Measurements from ENCODE around the gene ZNHIT2. TPM values are rescaled to one million over a fixed set of nuclear protein-coding genes. Genes with fewer than 3 reads are reported as not detected.
A peak's percentile ranks its signal among the peaks of the same experiment; 100 is the strongest.

ZNHIT2 gene
- total and polyA plus RNA-seq, 2 of the 13 experiments (the other 11 are each of a cell fraction or from before 2014, with no cell fraction given), result 1.1 to 6.5 TPM

DNA sequence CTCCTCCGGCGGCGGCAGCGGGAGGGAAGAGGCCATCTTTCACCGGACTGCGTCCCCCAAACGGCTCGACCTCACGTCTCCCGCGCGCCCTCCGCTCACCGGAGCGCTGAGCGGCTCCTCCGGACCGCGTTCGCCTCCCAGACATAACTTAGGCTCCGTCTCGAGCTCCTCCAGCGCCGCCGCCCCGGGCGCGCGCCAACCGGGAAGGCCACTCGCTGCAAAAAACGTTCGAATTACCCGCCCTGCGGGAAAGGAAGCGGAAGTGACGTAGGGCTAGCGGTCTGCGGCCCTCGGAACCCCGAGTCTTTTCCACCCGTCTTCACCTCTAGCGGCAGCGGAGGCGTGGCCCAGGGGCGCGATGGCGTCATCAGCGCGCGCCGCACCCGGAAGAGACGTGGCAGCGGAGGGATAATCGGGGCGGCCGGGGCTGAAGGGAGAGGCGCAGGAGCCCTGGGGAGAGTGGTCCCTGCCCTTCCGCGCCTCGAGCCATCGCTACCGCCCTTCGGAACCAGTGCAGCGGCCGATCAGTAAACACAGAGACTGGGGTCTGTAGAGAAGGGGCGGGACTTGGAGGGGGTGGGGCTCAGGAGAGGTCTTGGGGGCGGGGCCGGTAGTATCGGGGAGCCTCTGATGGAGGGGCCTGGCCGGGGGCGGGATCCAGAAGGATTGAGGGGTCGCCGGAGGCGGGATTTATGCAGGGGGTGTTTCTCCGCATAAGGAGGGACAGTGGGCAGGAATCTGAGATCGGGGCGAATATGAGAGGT, 33.5 kb downstream of the ZNHIT2 start, which contains the start of the genes CDCA5 and ZFPL1 (continued):
- TF ChIP-seq JUN (CRISPR knock-in tag; IDR thresholded peaks at IDR 0.05), result no peak
- no peak; the same call in 1 of the 2 replicates for TF ChIP-seq ZSCAN25 (CRISPR knock-in tag; IDR thresholded peaks at IDR 0.05)
- no peak for TF ChIP-seq TCF7L2 (IDR thresholded peaks at IDR 0.05; ENCODE audit: low read depth, low read length)
- TF ChIP-seq ERF (CRISPR knock-in tag; IDR thresholded peaks at IDR 0.05), result peak; percentile 59; the same call in 1 of the 2 replicates
- TF ChIP-seq ZFP36 (IDR thresholded peaks at IDR 0.05; ENCODE audit: borderline replicate concordance, low read depth, low read length, partially characterized antibody), result no peak
- peak; percentile 68 for TF ChIP-seq NFYC (CRISPR knock-in tag; IDR thresholded peaks at IDR 0.05)
- TF ChIP-seq ZBTB38 (CRISPR knock-in tag; IDR thresholded peaks at IDR 0.05), result peak; percentile 71; the same call in 1 of the 2 replicates
- TF ChIP-seq GFI1 (CRISPR knock-in tag; IDR thresholded peaks at IDR 0.05; ENCODE audit: borderline replicate concordance), result no peak; the same call in 1 of the 2 replicates
- TF ChIP-seq ZNF556 (CRISPR knock-in tag; IDR thresholded peaks at IDR 0.05; ENCODE audit: borderline replicate concordance), result peak; percentile 87; the same call in 1 of the 2 replicates
- no peak for TF ChIP-seq ZNF441 (CRISPR knock-in tag; IDR thresholded peaks at IDR 0.05; ENCODE audit: borderline replicate concordance)
- TF ChIP-seq, protein P1, sequence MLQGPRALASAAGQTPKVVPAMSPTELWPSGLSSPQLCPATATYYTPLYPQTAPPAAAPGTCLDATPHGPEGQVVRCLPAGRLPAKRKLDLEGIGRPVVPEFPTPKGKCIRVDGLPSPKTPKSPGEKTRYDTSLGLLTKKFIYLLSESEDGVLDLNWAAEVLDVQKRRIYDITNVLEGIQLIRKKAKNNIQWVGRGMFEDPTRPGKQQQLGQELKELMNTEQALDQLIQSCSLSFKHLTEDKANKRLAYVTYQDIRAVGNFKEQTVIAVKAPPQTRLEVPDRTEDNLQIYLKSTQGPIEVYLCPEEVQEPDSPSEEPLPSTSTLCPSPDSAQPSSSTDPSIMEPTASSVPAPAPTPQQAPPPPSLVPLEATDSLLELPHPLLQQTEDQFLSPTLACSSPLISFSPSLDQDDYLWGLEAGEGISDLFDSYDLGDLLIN (CRISPR knock-in tag; IDR thresholded peaks at IDR 0.05; ENCODE audit: borderline replicate concordance), result peak; percentile 73
- peak; percentile 69 for TF ChIP-seq CBX1 (IDR thresholded peaks at IDR 0.05; ENCODE audit: low read depth)
- peak; percentile 0; the same call in 1 of the 2 replicates for TF ChIP-seq HNF4G (IDR thresholded peaks at IDR 0.05; ENCODE audit: borderline replicate concordance, low read depth, low read length)
- TF ChIP-seq HNF4G (CRISPR knock-in tag; IDR thresholded peaks at IDR 0.05; ENCODE audit: borderline replicate concordance, low read depth), result 0 out of 2 replicates have a peak, but pooled peaks have one; percentile 25
- no peak for TF ChIP-seq MED8 (CRISPR knock-in tag; IDR thresholded peaks at IDR 0.05; ENCODE audit: insufficient replicate concordance)
- no peak for TF ChIP-seq CAMTA2 (CRISPR knock-in tag; IDR thresholded peaks at IDR 0.05; ENCODE audit: borderline replicate concordance)
- TF ChIP-seq, protein P2, sequence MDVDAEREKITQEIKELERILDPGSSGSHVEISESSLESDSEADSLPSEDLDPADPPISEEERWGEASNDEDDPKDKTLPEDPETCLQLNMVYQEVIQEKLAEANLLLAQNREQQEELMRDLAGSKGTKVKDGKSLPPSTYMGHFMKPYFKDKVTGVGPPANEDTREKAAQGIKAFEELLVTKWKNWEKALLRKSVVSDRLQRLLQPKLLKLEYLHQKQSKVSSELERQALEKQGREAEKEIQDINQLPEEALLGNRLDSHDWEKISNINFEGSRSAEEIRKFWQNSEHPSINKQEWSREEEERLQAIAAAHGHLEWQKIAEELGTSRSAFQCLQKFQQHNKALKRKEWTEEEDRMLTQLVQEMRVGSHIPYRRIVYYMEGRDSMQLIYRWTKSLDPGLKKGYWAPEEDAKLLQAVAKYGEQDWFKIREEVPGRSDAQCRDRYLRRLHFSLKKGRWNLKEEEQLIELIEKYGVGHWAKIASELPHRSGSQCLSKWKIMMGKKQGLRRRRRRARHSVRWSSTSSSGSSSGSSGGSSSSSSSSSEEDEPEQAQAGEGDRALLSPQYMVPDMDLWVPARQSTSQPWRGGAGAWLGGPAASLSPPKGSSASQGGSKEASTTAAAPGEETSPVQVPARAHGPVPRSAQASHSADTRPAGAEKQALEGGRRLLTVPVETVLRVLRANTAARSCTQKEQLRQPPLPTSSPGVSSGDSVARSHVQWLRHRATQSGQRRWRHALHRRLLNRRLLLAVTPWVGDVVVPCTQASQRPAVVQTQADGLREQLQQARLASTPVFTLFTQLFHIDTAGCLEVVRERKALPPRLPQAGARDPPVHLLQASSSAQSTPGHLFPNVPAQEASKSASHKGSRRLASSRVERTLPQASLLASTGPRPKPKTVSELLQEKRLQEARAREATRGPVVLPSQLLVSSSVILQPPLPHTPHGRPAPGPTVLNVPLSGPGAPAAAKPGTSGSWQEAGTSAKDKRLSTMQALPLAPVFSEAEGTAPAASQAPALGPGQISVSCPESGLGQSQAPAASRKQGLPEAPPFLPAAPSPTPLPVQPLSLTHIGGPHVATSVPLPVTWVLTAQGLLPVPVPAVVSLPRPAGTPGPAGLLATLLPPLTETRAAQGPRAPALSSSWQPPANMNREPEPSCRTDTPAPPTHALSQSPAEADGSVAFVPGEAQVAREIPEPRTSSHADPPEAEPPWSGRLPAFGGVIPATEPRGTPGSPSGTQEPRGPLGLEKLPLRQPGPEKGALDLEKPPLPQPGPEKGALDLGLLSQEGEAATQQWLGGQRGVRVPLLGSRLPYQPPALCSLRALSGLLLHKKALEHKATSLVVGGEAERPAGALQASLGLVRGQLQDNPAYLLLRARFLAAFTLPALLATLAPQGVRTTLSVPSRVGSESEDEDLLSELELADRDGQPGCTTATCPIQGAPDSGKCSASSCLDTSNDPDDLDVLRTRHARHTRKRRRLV (CRISPR knock-in tag; IDR thresholded peaks at IDR 0.05), result no peak
- no peak for TF ChIP-seq NPAS2 (CRISPR knock-in tag; IDR thresholded peaks at IDR 0.05; ENCODE audit: borderline replicate concordance)
- TF ChIP-seq ISX (CRISPR knock-in tag; conservative IDR thresholded peaks at IDR 0.05), result no peak
- TF ChIP-seq ZSCAN30 (CRISPR knock-in tag; IDR thresholded peaks at IDR 0.05), result no peak
- TF ChIP-seq ZNF660 (CRISPR knock-in tag; IDR thresholded peaks at IDR 0.05; ENCODE audit: borderline replicate concordance, low read depth), result 0 out of 2 replicates have a peak, but pooled peaks have one; percentile 35
- TF ChIP-seq, protein P3, sequence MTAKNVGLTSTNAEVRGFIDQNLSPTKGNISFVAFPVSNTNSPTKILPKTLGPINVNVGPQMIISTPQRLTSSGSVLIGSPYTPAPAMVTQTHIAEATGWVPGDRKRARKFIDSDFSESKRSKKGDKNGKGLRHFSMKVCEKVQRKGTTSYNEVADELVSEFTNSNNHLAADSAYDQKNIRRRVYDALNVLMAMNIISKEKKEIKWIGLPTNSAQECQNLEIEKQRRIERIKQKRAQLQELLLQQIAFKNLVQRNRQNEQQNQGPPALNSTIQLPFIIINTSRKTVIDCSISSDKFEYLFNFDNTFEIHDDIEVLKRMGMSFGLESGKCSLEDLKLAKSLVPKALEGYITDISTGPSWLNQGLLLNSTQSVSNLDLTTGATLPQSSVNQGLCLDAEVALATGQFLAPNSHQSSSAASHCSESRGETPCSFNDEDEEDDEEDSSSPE (CRISPR knock-in tag; IDR thresholded peaks at IDR 0.05), result peak; percentile 100
